Heart right ventricle (tissue), 16 donors: Measurements from ENCODE around the gene OSBPL10. TPM values are rescaled to one million over a fixed set of nuclear protein-coding genes. Genes with fewer than 3 reads are reported as not detected.

Experiments used
- ATAC-seq, 8 donors: fragments of 200-7000 bp; cut with Tn5 transposase; one replicate each; pipeline ENCODE4 v1.9.1; 2020; ENCODE audit warnings: mild to moderate bottlenecking in 8 of 8, moderate library complexity in 8 of 8, moderate number of reproducible peaks in 1 of 8
- DNase-seq, 2 donors: peaks; one replicate each; pipeline ENCODE4 v3.0.0-alpha.2; 2020
- H3K27ac ChIP-seq, 10 donors: fragments of 200-600 bp; sonication (generic) in 2 of 10; one replicate each; pipeline versions ENCODE4 v1.5.0 to v1.8.0; 2020 to 2022; ENCODE audit warnings: mild to moderate bottlenecking in 3 of 10
- H3K27me3 ChIP-seq, 7 donors: fragments of 200-600 bp; one replicate each; pipeline ENCODE4 v1.8.0; 2021 to 2022; ENCODE audit warnings: mild to moderate bottlenecking in 2 of 7
- H3K36me3 ChIP-seq, 9 donors: fragments of 200-600 bp; sonication (generic) in 1 of 9; one replicate each; pipeline versions ENCODE4 v1.5.0 to v1.8.0; 2020 to 2022; ENCODE audit warnings: mild to moderate bottlenecking in 2 of 9
- H3K4me1 ChIP-seq, 9 donors: fragments of 200-600 bp; sonication (generic) in 1 of 9; one replicate each; pipeline versions ENCODE4 v1.5.0 to v1.8.0; 2020 to 2022; ENCODE audit warnings: mild to moderate bottlenecking in 4 of 9
- H3K4me3 ChIP-seq, 10 donors: fragments of 200-600 bp; sonication (generic) in 2 of 10; one replicate each; pipeline versions ENCODE4 v1.5.0 to v1.8.0; 2020 to 2022; ENCODE audit warnings: mild to moderate bottlenecking in 7 of 10, moderate library complexity in 2 of 10
- H3K9me3 ChIP-seq, 11 donors: fragments of 200-600 bp in 10 of 11; sonication (generic) in 2 of 11; one replicate each; pipeline versions ENCODE4 v1.5.0 to v1.8.0; 2013 to 2022; ENCODE audit warnings: mild to moderate bottlenecking in 2 of 11, control low read depth in 1 of 11, moderate library complexity in 1 of 11
- CTCF ChIP-seq, 9 donors: fragments of 200-600 bp; sonication (generic) in 2 of 9; IDR thresholded peaks; one replicate each; pipeline versions ENCODE4 v1.5.0 to v1.8.0; 2021 to 2022; ENCODE audit warnings: antibody characterized with exemption in 9 of 9, mild to moderate bottlenecking in 5 of 9, moderate library complexity in 1 of 9
- WGBS, 2 donors: extraction: QIAGEN DNeasy Blood & Tissue Kit; methylation state at CpG; one replicate each; pipeline ENCODE4 v1.1.7; 2013; ENCODE audit warnings: inconsistent platforms in 1 of 2; 5-methylcytosine and 5-hydroxymethylcytosine counted together
- intact Hi-C, 10 donors: fragments of 100-400 bp; cut with DNase I; formaldehyde crosslinking; loops; one replicate each; pipeline versions ENCODE4 v1.11.1 to v1.14.2; 2022
- polyA plus RNA-seq, 2 donors: library from polyadenylated mRNA; stranded (reverse); fragments of 200-250 nt; gene quantifications; one replicate each; pipeline ENCODE4 v1.2.3, GENCODE V29; 2013
- total RNA-seq, 10 donors: library from RNA; stranded (reverse); fragmentation: NEBNext Ultra II Directional in 3 of 10; extraction: Animal tissue kit (Norgen Biotek cat#: 25700) in 3 of 10; gene quantifications; one replicate each; pipeline versions ENCODE4 v1.2.1 to v1.2.4, GENCODE V29; 2021 to 2023
- donor health status: Arrhythmogenic right ventricular cardiomyopathy.
- donor health status: ischemic (EF 13 %, LVEDD 7.1; RV severe dilation, severe dysfunction).
- donor health status: healthy with polysubstance abuse.
- donor health status: DM: no; HTN: yes; CAD: no.
- donor health status: DM: no; HTN: no; CAD: no.
- donor health status: ischemic (EF 25% LVEDD 6.9; RV normal size, moderate dysfunction).
- donor health status: ischemic (EF 25% LVEDD 5.7; RV mildly dilated, moderate dysfunction).
- donor health status: healthy.
- donor health status: DM: yes; HTN: yes; CAD: no.
- donor health status: Ischemic cardiomyopathy.
- donor health status: ischemic (EF 35%, LVEDD 5.7; RV mildly dilated, moderate dysfunction).
- donor health status: nonischemic (EF 11% LVEDD 7.7; RV severe dilation, severe dysfunction).
- donor health status: DM: yes; HTN: yes; CAD: no.
- donor health status: PGD.
- donor health status: ischemic (EF 29% LVEDD 5.4; RV normal size, mild dysfunction).
- donor health status: nonischemic (EF 23%, LVEDD 6.1; RV moderate dilation, normal function).

The OSBPL10 gene
- total and polyA plus RNA-seq, 12 donors, result 1.2 to 8.5 (median 4.1) TPM

- peaks cover 6 to 32% (median 23%) of the 10 kb centered on the region in 9 donors for H3K4me1 ChIP-seq
- no peak overlapping the region for H3K4me3 ChIP-seq
- DNase-seq, result no peak
- H3K36me3 ChIP-seq, result no peaks in the 10 kb centered on the region
- 93 to 97% methylated on average over 4 of the region's 4 CpGs for WGBS, 2 donors
- H3K9me3 ChIP-seq, result no peaks in the 10 kb centered on the region
- intact Hi-C loops, result no loop called here
- peaks cover 0 to 45% (median 0%) of the 10 kb centered on the region in 7 donors for H3K27me3 ChIP-seq
- no peak overlapping the region for H3K27ac ChIP-seq
- no peak for ATAC-seq
- no peak for TF ChIP-seq CTCF (IDR thresholded peaks at IDR 0.05)
These were observed 2.5 kb downstream of the OSBPL10 start for GRCh38 chr3:31978553-31978952.

GRCh38 chr3:31977736-31978135 lies 3.3 kb downstream of the OSBPL10 start:
- Histone ChIP-seq H3K36me3 (no peaks in the 10 kb centered on the region), H3K27me3 (peaks cover 0 to 44% (median 0%) of the 10 kb centered on the region in 7 donors), H3K4me3 (no peak overlapping the region), H3K9me3 (no peaks in the 10 kb centered on the region), H3K4me1 (peaks cover 6 to 37% (median 23%) of the 10 kb centered on the region in 9 donors), H3K27ac (no peak overlapping the region)
- 81 to 84% methylated on average over 2 of the region's 2 CpGs for WGBS, 2 donors
- DNase-seq (no peak), ATAC-seq (no peak)
- intact Hi-C loops, result no loop called here
- TF ChIP-seq CTCF (IDR thresholded peaks at IDR 0.05), result no peak

GRCh38 chr3:31976302-31976701 lies 4.8 kb downstream of the OSBPL10 start:
- WGBS, 2 donors, result 85 to 90% methylated on average over 2 of the region's 2 CpGs
- no peak overlapping the region for H3K27ac ChIP-seq
- DNase-seq (no peak), ATAC-seq (no peak)
- H3K4me3 ChIP-seq, result no peak overlapping the region
- H3K4me1 ChIP-seq, result peaks cover under 1 to 33% (median 16%) of the 10 kb centered on the region in 9 donors
- no peaks in the 10 kb centered on the region for H3K36me3 ChIP-seq
- intact Hi-C loops, result no loop called here
- TF ChIP-seq CTCF (IDR thresholded peaks at IDR 0.05), result no peak
- H3K9me3 ChIP-seq, result no peaks in the 10 kb centered on the region
- H3K27me3 ChIP-seq, result peaks cover 0 to 31% (median 0%) of the 10 kb centered on the region in 7 donors

- intact Hi-C loops, result no loop called here
- Histone ChIP-seq H3K4me3 (no peak overlapping the region), H3K9me3 (no peaks in the 10 kb centered on the region), H3K36me3 (no peaks in the 10 kb centered on the region), H3K4me1 (peaks cover 0 to 27% (median 7%) of the 10 kb centered on the region in 9 donors), H3K27ac (no peak overlapping the region), H3K27me3 (peaks cover 0 to 17% (median 0%) of the 10 kb centered on the region in 7 donors)
- ATAC-seq (no peak), DNase-seq (no peak)
- 64 to 81% methylated on average over 5 of the region's 5 CpGs for WGBS, 2 donors
- TF ChIP-seq CTCF (IDR thresholded peaks at IDR 0.05), result no peak
These were observed 6.1 kb downstream of the OSBPL10 start for GRCh38 chr3:31974964-31975363.
